Sciatic nerve (tissue), 2 donors: ENCODE results near the gene MAML3. TPM values are rescaled to one million over a fixed set of nuclear protein-coding genes. Genes with fewer than 3 reads are reported as not detected.

Experiments used
- ATAC-seq: fragments of 200-7000 bp; cut with Tn5 transposase; one replicate; pipeline ENCODE4 v1.9.1; 2020; ENCODE audit warnings: mild to moderate bottlenecking, moderate library complexity
- DNase-seq: peaks from one replicate; pipeline ENCODE4 v3.0.0-alpha.2; 2020; ENCODE audit warnings: low spot score
- intact Hi-C: fragments of 100-400 bp; cut with DNase I; formaldehyde crosslinking; loops from one replicate; pipeline ENCODE4 v1.14.2; 2022
- total RNA-seq: library from RNA; stranded (reverse); fragmentation: NEBNext Ultra II Directional; extraction: Animal tissue kit (Norgen Biotek cat#: 25700); gene quantifications from one replicate; pipeline ENCODE4 v1.2.1, GENCODE V29; 2021
- donor health status: DM: no; HTN: no; CAD: no.
- donor health status: DM: no; HTN: no; CAD: no.

MAML3 gene
- total RNA-seq, 1 donor from 2014 or later, result 11.0 TPM

- DNase-seq (no peak), ATAC-seq (peak; percentile 13)
- intact Hi-C loops, result no loop called here
Measured at GRCh38 chr4:139689093-139689722, 464.8 kb downstream of the MAML3 start.

DNA sequence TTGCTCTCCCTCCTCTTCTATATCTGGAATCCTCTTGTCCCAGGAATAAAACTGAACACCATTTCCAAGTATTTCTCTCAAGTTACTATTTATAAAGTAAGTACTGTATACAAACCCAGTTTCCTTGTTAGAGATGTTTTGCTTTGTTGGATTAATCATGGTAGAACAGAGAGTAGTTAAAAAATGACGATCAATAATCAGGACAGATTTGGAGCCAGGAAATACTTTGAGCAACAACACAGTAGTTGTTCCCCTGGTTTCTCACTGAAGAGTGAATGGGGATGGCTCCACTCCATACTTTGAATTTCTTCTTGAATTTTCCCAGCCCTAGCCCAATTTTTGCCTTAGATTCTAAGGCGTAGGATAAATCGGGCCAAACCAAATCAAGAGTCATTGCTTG, 467.0 kb downstream of the MAML3 start:
- no peak for DNase-seq
- intact Hi-C loops, result no loop called here
- no peak for ATAC-seq

GRCh38 chr4:139686130-139686529, 467.9 kb downstream of the MAML3 start:
- DNase-seq, result no peak
- intact Hi-C loops, result no loop called here
- ATAC-seq, result no peak

GRCh38 chr4:139685180-139685579, 468.8 kb downstream of the MAML3 start:
- ATAC-seq (no peak), DNase-seq (no peak)

DNA sequence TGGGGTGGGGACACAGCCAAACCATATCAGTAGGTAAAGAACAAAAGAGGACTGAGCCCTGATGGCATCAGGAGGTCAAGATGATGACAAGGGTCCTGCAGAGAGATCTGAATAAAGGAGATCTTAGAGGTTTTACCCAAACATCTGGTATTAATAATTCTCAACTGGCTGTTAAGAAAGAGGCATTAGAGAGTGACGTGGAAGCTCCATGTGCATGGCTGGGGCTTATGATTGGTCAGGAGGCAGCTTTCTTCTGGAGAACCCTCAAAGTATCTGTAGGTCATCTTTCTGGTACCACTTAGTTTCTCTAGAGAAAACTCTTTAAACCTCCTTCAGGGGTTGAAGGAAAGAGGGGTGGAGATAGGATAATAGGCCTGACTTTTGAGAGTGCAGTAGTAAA, 469.6 kb downstream of the MAML3 start:
- ATAC-seq (no peak), DNase-seq (no peak)
- intact Hi-C loops, result no loop called here

More at GRCh38 chr4:139685180-139685579, 468.8 kb downstream of the MAML3 start:
- intact Hi-C loops, result no loop called here

- ATAC-seq (no peak), DNase-seq (no peak)
- intact Hi-C loops, result no loop called here
Measured at GRCh38 chr4:139682741-139683151, 471.2 kb downstream of the MAML3 start.

- no peak for ATAC-seq
- no peak for DNase-seq
- intact Hi-C loops, result no loop called here
Measured at GRCh38 chr4:139682309-139682708, 471.7 kb downstream of the MAML3 start.

DNA sequence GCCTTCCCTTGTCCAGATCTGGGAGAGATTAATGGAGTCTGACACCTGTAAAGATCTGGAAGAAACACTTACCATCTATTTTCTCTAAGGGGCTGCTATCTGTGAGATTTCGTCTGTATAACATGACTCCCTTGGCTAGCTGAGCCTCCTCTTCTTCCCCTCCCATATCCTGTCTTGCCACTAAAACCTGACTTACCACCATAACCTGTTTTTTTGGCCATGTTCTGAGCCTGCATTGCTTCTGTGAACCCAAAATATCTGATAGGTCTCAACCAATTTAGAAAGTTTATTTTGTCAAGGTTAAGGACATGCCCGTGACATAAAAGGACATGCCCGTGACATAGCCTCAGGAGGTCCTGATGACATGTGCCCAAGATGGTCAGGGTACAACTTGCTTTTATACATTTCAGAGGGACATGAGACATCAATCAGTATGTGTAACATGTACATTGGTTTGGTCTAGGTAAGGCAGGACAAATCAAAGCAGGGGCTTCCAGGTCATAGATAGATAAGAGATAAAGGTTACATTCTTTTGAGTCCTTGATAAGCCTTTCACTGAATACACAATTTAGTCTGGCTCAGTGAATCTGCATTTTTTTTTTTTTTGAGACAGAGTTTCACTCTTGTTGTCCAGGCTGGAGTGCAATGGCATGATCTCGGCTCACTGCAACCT, 476.9 kb downstream of the MAML3 start:
- DNase-seq (no peak), ATAC-seq (no peak)
- intact Hi-C loops, result no loop called here

- DNase-seq, result no peak
- intact Hi-C loops, result no loop called here
- ATAC-seq, result no peak
Measured at GRCh38 chr4:139676365-139676764, 477.6 kb downstream of the MAML3 start.

GRCh38 chr4:139675651-139676050, 478.3 kb downstream of the MAML3 start:
- ATAC-seq, result no peak
- intact Hi-C loops, result no loop called here
- DNase-seq, result no peak

DNA sequence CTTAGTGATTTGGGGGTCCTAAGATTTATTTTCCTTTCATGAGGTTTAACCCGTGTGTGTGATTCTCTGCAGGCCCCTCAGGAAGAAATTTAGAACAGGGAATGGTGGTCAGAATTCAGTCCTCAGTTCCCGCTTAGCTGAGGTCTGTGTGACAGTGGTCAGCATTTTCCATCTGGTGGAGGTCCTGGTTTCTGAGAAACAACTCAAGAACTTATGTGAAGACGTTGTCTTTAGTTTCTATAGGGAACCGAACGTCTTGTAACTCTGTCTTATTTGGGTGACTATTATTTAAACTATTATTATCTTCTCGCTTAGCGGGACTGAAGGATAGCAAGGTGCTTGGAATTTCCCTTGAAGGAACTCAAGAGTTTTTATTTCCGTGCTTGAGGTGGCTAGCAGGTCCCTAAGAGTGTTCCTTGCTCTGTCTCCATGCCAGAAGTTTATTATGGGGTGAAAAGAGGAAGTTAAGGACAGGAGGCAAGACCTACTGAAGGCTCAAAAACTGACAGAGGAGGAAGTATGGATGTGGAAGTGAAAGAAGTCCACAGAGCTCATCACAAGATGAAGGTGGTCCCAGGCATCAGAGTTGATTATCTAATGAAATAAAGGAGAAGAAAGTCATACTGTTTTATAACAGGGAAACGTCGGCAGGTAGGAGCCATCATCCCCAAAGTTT, 479.0 kb downstream of the MAML3 start:
- no peak for DNase-seq
- peak; percentile 81 for ATAC-seq
- intact Hi-C loops, result no loop called here

- ATAC-seq (no peak), DNase-seq (no peak)
- intact Hi-C loops, result no loop called here
Measured at GRCh38 chr4:139672732-139673131, 481.3 kb downstream of the MAML3 start.

DNA sequence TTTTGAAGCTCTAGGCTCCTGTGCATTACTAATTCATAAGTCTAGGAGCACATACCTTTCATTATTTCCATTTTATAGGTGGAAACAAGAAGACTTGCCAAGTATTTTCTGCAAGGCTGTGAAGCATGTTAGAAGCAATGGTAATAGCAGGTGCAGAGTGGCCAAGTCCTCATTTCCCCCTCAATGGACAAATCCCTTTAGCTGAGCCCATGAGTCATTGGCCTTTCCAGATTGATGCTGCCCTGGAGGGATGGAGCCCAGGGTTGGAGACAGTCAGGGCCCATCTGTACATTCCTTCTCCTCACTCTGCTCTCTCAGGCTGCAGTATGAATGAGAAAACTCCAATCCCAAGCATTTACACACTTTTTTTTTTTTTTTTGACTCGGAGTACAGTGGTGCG, 481.8 kb downstream of the MAML3 start:
- DNase-seq (no peak), ATAC-seq (no peak)
- intact Hi-C loops, result no loop called here

GRCh38 chr4:139670775-139671174, 483.2 kb downstream of the MAML3 start:
- DNase-seq, result no peak
- intact Hi-C loops, result no loop called here
- no peak for ATAC-seq

- intact Hi-C loops, result no loop called here
- no peak for ATAC-seq
- DNase-seq, result no peak
Measured at GRCh38 chr4:139669890-139670289, 484.1 kb downstream of the MAML3 start.

DNA sequence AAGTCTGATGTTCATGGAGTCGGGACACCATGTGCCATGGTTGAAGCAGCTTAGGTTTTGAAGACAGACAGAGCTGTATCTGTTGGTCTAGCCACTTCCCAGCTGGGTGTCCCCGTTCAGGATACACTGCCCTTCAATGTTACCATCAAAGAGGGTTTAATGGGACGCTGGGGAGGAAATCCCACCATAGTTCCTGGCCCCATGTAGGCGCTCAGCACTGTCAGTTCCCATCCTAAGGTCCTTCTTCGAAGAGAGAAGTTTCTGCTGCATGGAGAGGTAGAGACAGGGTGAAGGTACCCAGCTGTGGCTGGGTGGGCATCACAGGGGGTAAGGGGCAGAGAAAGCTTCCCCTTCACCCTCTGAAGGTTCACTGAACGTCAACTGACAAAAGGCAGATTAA, 484.6 kb downstream of the MAML3 start:
- intact Hi-C loops, result no loop called here
- DNase-seq (no peak), ATAC-seq (no peak)

GRCh38 chr4:139668658-139669201, 485.3 kb downstream of the MAML3 start:
- ATAC-seq (no peak), DNase-seq (no peak)
- intact Hi-C loops, result no loop called here

DNA sequence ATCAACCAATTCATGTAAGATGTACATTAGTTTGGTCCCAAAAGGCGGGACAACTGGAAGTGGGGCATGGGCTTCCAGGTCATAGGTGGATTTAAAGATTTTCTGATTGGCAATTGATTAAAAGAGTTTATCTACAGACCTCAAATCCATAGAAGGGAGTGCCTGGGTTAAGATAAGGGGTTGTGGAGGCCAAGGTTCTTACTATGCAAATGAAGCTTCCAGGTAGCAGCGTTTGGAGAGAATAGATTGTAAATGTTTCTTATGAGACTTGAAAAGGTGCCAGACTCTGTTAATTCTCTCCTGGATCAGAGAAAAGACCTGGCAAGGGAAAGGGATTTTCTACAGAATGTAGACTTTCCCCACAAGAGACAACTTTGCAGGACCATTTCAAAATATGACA, 485.9 kb downstream of the MAML3 start:
- intact Hi-C loops, result no loop called here
- DNase-seq (no peak), ATAC-seq (no peak)
